CMK (cell line): Measurements from ENCODE around the gene CPNE5.

ENCODE experiments used
- DNase-seq: peaks from one replicate; pipeline ENCODE4 v3.0.0-alpha.2; 2010; ENCODE audit warnings: low read depth

CPNE5 gene

GRCh38 chr6:36838896-36839748 is at the start of gene CPNE5:
CPNE5 (minus strand) TSS chr6:36839444; CDS start chr6:36839377, 67 bp downstream.
- DNase-seq, result no peak

- no peak for DNase-seq
These were observed 48.9 kb upstream of the CPNE5 start for GRCh38 chr6:36888115-36888643.

DNA sequence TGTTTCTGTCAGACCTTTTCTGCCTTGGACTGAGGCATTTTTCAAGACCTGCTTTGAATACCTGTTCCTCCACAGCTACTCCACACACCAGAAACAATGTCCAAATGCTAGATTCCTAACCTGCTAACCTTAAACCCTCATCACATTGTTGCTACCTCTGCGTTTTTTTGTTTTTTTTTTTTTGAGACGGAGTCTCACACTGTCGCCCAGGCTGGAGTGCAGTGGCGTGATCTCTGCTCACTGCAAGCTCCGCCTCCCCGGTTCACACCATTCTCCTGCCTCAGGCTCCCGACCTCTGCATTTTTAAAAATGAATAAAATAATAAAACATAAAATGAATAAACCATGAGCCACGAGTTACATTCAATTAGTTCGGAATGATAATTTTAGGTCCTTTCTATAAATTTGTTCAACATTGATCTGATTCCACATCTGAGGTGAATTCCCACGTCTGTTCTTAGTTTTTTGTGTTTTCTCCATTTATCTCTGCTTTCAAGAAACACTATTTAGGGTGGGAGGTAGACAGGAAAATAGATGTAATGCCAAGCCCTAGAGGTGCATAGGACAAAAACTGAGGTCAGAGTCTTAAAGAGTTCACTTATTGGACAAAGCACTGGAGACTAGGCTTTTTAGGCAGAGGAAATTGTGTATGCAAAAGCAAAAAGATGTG is 47.8 kb upstream of the CPNE5 start:
- DNase-seq, result no peak

DNA sequence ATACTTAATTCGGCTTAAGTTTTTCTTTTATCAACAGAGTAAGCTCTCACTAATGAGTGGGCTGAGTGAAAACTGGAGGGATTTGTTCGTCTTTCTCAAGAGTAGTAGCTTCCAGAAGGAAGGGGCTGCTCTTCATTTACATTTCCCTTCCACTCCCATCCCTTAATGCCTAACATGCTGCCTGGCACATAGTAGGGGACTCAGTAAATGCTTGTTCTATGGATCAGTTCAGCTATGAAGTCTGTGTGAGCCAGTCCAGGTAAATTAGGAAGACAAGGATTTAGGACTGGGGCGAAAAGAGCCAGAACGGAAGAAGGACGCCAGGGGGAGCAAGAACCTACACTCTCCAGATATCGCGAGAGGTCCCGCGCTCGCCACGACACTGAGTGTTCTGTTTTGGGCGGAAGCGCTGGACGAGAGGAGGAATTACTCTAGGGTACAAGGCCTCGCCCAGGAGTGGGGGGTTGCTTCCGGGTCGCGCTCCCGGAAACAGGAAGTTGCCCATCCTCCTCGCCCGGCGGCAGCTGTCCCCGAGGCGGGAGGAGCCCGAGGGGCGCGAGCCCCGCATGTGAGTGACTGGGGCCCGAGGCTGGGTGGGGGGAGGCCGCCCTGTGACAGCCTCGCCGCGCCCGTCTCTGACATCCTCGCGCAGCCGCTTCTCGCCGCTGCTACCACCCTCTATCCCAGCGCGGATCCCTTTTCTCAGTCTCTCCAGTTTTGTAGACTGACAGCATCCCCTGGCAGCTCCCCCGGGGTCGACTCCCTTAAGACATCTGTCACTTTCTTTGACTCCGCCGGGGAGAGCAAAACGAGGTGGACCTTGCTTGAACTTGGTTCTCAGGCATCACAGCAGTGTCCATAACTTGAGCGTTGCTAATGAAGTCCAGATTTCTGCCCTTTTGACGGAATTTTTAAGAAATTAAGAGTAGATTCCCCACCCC is 46.5 kb upstream of the CPNE5 start, which contains the start of gene C6orf89:
Gene C6orf89 (plus strand): TSS at position 492 of the 941 bp plus-strand sequence. CDS start 13,493 bp downstream, outside the sequence.
- peak; percentile 97 for DNase-seq

GRCh38 chr6:36884610-36885009 is 45.4 kb upstream of the CPNE5 start:
- no peak for DNase-seq

- no peak for DNase-seq
These were observed 36.0 kb upstream of the CPNE5 start for GRCh38 chr6:36875250-36875633.

DNA sequence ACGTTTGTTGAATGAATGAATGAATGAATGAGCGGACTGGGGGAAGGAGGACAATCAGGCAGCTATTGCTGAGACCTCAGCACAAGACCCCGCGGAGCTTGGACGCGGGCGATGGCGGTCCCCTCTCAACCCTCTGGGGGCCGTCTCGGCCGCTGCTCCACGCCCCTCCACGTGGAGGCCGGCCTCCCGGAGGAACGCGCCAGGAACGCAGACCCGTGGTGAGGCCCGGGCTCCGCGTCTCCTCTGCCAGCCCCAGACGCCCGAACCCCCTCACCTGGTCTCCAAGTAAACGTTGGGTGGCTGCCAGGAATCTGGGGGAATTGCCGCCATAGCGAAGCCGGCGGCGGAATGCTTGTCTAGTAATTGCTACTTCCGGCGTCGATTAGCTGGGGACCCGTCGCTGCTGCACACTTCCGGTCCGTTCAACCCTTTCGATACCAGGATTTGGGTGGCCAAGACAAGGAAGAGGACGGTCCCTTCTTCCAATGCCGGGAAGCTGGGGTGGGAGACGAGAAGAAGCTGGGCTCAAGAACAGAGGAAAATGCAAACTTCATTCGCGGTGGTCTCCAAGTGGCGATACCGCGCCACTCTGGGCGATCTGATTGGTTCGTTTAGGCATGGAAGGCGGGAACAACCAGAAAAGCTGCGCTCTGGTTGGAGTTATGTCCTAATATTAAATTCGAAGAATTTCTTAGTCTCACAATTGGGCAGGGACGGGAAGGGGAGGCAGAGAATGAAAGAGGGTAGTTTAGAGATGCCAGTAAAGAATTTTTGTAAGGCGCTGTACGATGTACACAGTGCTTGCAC is 35.4 kb upstream of the CPNE5 start, which contains the start of gene PPIL1:
Gene PPIL1 (minus strand): TSS at position 361 of the 807 bp plus-strand sequence. CDS start 31 bp downstream, at position 330.
- peak; percentile 75 for DNase-seq

DNA sequence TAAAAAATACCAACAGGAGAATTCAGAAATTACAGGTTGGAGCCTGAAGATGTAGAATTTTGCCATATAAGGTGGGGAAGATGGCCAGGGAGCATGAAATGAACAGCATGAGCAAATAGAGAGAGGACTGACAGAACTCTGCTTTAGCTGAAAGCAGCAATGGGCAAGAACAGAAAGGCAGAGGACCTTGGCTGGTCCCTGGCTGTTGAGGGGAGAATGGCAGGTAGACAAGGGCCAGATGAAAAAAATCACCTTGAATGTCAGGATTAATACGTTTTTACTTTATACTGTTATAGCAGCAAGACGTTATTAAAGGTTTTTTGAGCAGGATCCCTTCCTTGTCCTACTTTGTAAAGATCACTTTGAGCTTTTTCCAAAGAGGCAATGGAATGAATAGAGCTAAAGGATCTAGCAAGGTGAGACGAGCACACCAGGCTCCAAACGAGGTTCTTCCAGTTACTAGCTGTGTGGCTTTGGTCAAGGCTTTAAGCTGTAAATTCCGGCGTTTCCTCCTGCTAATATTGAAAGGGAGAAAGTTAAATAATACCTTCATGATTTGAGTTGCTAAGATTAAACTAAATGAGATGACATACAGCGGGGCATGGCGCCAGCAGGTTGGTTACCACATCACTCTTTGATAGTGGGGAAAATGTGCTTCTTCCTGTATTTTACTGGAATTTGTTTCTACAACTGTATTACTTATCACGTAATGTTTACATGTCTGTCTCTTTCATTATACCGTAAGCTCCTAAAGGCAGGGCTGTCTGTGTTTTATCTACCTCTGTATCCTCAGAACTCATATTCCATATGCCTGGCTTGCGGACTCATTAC is 34.6 kb upstream of the CPNE5 start:
- no peak for DNase-seq

DNA sequence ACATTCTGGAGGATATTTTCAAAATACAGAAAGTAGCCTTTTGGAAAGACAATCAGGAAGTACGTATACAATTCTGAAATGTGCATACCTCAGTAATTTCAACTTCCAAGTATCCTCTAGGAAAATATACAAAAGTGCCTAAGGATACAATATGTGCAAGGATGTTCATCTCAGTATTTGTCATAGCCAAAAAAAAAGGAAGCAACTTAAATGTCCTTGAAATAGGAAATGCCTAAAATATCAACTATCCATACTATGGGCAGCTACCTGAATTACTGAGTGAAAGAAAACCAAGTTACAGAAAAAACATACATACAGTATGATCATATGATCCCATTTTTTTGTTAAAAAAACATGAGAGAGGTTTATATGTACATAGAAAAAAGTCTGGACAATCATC is 33.9 kb upstream of the CPNE5 start:
- no peak for DNase-seq

DNA sequence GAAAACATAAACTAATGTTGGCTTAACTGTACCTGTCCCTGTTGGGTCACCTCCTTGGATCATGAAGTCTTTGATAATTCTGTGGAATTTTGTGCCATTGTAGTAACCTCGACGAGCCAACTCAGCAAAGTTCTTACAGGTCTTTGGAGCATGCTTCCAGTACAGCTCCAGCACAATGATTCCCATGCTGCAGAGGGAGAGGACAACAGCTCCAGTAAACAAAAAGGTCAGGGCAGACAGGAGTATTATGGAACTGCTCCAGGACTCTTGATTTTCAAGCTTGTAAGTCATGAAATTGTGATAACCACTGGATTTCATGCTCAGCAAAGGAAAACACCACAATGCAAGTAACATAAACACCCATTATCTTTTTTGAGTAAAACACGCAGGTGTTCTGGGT is 32.4 kb upstream of the CPNE5 start:
- DNase-seq, result no peak

GRCh38 chr6:36867471-36868224 is 28.4 kb upstream of the CPNE5 start:
- no peak for DNase-seq

DNA sequence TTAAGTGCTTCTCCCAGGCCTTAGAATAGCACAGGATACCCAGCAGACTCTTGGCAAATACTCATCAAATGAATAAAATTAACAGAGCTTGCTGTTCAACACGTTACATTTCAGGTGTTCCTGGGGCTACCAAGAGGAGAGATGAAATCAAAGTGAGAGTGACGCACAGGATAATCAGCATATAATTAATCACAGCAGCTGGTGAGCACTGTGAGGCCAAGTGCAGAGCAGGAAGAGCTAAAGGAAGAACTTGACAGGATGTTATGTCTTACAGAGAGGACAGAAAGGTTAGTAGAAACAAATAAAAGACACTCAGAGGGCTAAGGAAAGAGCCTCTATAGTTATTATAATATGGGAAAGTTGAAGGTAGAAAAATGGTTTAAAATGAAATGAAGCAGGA is 26.6 kb upstream of the CPNE5 start:
- DNase-seq, result no peak

DNA sequence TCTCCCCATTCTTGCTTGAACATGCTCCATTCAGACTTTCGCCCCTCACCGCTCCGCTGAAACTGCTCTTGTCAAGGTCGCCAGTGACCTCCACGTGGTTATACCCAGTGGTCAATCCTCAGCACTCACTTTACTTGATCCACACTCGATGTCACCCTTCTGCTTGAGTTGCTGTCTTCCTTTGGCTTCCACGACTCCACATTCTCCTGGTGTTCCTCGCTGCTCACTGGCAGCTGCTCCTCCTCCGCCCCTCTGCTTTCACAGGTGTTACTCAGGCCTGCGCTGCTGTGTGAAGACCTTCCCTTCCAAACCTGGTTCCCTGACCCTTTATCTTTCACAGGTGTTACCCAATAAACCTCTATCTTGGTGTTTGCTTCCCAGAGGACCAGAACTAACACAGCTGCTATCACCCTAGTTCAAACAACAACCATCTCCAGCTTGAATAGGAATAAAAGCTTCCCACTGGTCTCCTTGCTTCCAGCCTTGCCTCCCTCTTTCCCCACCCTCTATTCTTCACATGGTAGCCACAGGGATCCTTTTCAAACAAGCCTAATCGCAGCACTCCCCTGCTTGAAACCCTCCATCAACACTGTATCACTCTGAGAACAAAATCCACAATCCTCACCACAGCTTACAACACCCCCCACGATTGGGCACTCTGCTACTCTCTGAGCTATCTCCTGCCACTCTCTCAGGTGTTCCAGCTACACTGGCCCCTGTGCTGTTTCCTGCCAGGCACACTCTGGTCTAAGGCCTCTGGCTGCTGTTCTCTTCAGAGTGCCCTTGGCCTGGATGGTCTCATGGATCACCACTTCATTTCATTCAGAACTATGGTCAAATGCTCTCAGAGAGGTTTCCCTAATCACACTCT is 24.7 kb upstream of the CPNE5 start:
- no peak for DNase-seq

- DNase-seq, result no peak
These were observed 23.7 kb upstream of the CPNE5 start for GRCh38 chr6:36862848-36863382.

- DNase-seq, result no peak
These were observed 23.1 kb upstream of the CPNE5 start for GRCh38 chr6:36862164-36862847.

DNA sequence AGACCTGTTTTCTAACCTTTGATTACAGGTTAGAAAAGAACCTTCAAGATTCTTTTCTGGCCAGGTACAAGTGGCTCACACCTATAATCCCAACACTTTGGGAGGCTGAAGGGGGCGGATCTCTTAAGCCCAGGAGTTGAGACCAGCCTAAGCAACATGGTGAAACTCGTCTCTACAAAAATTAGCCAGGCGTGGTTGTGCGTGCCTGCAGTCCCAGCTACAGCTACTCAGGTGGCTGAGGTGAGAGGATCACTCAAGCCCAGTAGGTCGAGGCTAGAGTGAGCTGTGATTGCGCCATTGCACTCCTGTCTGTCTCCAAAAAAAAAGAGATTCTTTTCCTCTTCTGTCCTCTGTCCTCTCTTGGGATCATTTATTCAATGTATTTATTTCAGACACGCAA is 20.9 kb upstream of the CPNE5 start:
- DNase-seq, result no peak

GRCh38 chr6:36858407-36858981 is 19.2 kb upstream of the CPNE5 start:
- no peak for DNase-seq
